ENCODE data around the gene MARCO.
"Not testable (repeated sequence)": the region's sequence is repeated elsewhere in the genome, so short reads cannot be mapped to it uniquely, and the experiment has no call there.

MARCO gene

GRCh38 chr2:118929059-118929458, 12.9 kb upstream of the MARCO start:
- no peak for DNase-seq

- DNase-seq: no peak
Measured at GRCh38 chr2:118932949-118933348, 9.0 kb upstream of the MARCO start.

- no peak for DNase-seq
Measured at GRCh38 chr2:118936306-118936705, 5.7 kb upstream of the MARCO start.

GRCh38 chr2:118936936-118937335, 5.1 kb upstream of the MARCO start:
- no peak for DNase-seq

GRCh38 chr2:118937817-118938216, 4.2 kb upstream of the MARCO start:
- DNase-seq: no peak

GRCh38 chr2:118939994-118940393, 2.0 kb upstream of the MARCO start:
- DNase-seq: no peak

GRCh38 chr2:118940486-118941120, 1.4 kb upstream of the MARCO start:
- DNase-seq: no peak

- DNase-seq: no peak
Measured at GRCh38 chr2:118943286-118943685, 1.3 kb downstream of the MARCO start.

- DNase-seq: no peak
Measured at GRCh38 chr2:118945881-118946280, 3.9 kb downstream of the MARCO start.

- DNase-seq: not testable (repeated sequence)
Measured at GRCh38 chr2:118948266-118948665, 6.3 kb downstream of the MARCO start.

GRCh38 chr2:118954297-118955060, 12.5 kb downstream of the MARCO start:
- no peak for DNase-seq

- DNase-seq: no peak
Measured at GRCh38 chr2:118965737-118966136, 23.7 kb downstream of the MARCO start.

GRCh38 chr2:118967124-118967880, 25.3 kb downstream of the MARCO start:
- no peak for DNase-seq

- DNase-seq: no peak
Measured at GRCh38 chr2:118968042-118968441, 26.0 kb downstream of the MARCO start.

- DNase-seq: no peak
Measured at GRCh38 chr2:118968961-118969733, 27.2 kb downstream of the MARCO start.

- no peak for DNase-seq
Measured at GRCh38 chr2:118969734-118970395, 27.9 kb downstream of the MARCO start.

GRCh38 chr2:118970396-118971135, 28.6 kb downstream of the MARCO start:
- DNase-seq: no peak

- no peak for DNase-seq
Measured at GRCh38 chr2:118971245-118972122, 29.5 kb downstream of the MARCO start.

- no peak for DNase-seq
Measured at GRCh38 chr2:118973542-118973951, 31.6 kb downstream of the MARCO start.

GRCh38 chr2:118974103-118974993, 32.4 kb downstream of the MARCO start:
- DNase-seq: no peak
